HG03280 (cell line): Measurements from ENCODE around the gene PNPLA6.

Experiments
- ATAC-seq: cut with Tn5 transposase; IDR thresholded peaks from one replicate; pipeline ENCODE4 v1.9.1; 2021; ENCODE audit warnings: mild to moderate bottlenecking, moderate library complexity; ENCODE audit not compliant: unreplicated experiment

Gene PNPLA6

DNA sequence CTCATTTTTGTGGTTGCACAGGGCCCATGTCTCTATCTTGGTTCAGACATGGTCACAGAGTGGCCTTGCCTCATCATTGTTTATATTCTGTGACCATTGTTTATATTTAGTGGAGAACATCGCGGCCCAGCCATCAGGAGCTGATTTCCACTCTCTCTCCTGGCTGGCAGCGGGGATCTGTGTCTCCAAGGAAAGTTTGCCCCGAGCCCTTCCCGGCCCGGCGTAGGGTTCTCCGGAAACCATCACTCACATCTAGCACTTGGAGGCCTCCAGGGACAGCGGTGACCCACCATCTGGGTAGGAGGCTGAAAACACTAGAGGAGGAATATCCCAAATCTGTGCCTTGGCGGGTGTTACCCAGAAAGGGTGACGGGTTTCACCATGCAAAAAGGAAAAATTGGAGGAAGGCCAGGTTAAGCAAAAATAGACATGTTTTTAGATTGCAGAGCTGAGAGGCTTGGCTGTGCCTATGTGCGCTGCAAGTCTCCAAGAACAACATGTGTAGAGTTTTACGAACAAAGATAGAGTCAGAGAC is 20.3 kb upstream of the PNPLA6 start:
- ATAC-seq, result no peak

GRCh38 chr19:7515645-7516151 is 19.8 kb upstream of the PNPLA6 start, which contains the start of gene ZNF358:
Gene ZNF358, plus strand, starts transcription at chr19:7516103. Its CDS starts 3,140 bp downstream, at chr19:7519243.
- no peak for ATAC-seq

DNA sequence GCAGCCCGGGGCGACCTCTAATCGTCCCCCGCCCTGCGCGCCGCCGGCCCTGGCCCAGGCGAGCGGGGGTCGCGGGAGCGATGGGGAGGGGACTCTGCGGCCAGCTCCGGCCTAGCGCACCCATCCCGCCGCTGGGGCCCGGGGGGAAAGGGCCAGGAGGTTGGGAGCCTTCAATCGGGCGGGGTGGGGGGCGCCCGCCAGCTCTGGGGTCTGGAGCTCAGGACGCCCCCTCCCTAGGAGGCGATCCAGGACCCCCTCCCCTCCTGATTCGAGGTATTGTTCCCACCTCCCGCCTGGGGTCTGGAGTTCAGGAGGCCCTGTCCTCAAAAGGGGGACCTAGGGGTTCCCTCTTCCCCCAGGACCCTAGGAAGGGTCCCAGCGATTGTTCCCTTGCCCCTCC is 19.2 kb upstream of the PNPLA6 start:
- ATAC-seq, result no peak

DNA sequence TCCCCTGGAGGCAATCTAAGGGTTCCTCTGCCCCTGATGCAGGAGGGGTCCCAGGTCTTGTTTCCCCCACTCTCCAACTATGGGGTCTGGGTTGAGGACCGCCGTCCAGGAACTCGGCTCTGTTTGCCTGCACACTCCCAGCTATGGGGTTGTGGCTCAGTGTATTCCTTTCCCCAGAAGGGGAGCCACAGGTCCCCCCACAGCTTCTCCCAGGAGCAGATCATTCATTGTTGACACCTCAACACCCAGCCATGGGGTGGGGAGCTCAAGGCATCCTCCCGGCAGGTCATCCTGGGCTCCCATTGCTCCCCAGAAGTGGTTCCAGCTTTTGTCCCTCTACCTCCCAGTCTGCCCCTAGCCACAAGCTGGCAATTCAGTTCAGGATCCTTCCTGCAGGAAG is 18.6 kb upstream of the PNPLA6 start:
- no peak for ATAC-seq

DNA sequence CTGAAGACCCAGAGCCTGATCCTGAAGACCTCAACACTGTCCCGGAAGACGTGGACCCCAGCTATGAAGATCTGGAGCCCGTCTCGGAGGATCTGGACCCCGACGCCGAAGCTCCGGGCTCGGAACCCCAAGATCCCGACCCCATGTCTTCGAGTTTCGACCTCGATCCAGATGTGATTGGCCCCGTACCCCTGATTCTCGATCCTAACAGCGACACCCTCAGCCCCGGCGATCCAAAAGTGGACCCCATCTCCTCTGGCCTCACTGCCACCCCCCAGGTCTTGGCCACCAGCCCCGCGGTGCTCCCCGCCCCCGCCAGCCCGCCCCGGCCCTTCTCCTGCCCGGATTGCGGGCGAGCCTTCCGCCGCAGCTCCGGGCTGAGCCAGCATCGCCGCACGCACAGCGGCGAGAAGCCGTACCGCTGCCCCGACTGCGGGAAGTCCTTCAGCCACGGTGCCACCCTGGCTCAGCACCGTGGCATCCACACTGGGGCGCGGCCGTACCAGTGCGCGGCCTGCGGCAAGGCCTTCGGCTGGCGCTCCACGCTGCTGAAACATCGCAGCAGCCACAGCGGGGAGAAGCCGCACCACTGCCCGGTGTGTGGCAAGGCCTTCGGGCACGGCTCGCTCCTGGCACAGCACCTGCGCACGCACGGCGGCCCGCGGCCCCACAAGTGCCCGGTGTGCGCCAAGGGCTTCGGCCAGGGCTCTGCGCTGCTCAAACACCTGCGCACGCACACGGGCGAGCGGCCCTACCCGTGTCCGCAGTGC is 16.0 kb upstream of the PNPLA6 start:
- no peak for ATAC-seq

DNA sequence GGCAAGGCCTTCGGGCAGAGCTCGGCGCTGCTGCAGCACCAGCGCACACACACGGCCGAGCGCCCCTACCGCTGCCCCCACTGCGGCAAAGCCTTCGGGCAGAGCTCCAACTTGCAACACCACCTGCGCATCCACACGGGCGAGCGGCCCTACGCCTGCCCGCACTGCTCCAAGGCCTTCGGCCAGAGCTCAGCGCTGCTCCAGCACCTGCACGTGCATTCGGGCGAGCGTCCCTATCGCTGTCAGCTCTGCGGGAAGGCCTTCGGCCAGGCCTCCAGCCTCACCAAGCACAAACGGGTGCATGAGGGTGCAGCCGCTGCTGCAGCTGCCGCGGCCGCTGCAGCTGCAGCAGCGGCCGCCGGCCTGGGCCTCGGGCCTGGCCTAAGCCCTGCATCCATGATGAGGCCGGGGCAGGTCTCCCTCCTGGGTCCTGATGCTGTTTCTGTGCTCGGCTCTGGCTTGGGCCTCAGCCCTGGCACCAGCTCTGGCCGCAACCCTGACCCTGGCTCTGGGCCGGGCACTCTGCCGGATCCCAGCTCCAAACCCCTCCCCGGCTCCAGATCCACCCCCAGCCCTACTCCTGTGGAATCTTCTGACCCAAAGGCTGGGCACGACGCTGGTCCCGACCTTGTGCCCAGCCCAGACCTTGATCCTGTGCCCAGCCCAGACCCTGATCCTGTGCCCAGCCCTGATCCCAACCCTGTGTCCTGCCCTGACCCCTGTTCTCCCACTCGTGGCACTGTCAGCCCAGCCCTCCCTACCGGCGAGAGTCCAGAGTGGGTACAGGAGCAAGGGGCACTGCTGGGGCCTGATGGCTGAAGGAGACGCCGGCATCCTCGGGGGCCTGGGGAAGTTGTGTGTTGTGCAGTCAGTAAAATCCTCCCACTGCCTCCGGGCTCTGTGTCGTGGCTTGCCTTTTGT is 15.1 kb upstream of the PNPLA6 start:
- no peak for ATAC-seq

DNA sequence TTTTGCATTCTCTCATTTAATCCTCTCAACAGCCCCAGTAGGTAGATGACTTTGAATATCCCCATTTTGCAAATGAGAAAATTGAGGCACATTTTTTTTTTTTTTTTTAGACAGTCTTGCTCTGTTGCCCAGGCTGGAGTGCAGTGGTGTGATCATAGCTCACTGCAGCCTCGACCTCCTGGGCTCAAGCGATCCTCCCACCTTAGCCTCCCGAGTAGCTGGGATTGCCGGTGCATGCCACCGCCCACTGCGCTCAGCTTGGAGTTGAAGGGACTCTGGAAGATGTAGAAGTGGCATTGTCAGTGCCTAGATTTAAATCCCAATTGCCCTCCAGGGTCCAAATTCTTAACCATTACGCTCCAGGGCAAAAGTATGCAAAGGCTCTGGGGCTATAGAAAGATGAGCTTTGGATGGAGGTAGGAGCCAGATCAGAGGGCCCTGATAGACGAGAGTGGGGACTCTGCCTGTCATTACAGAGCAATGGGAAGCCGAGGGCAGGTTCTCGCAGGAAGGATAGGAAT is 13.9 kb upstream of the PNPLA6 start:
- no peak for ATAC-seq

DNA sequence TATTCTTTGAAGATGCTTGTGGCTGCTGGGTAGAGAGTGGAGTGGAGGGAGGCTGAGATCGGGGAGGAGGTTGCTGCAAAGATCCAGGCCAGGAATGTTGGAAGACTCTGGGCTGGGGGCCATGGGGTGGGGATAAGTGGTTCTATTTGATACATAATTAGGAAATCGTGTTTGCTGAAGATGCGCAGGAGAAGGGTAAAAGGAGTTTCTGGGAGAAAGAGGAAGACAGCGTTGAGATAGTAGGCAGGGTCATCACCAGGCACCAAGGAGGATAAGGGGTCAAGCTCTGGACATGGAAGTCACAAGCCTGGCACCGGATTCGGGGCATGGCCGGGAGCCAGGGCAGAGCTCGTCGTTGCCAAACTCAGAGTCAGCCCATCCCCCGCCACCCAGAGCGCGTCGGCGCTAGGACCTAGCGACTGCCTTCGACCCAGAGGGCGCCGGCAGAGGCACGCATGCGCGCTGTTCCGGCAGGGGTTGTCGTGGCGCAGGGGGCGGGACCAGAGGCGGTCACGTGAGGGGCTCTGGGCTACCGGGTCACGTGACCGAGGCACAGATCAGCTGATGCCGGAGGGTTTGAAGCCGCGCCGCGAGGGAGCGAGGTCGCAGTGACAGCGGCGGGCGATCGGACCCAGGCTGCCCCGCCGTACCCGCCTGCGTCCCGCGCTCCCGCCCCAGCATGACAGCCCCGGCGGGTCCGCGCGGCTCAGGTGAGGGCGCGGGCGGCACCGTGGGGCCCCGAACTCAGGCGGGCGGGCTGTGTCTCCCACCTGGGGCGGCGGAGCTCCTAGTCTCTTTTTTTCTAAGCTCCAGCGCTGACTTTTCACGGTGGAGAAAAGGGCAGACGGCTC is 13.2 kb upstream of the PNPLA6 start, which contains the start of gene MCOLN1:
Gene MCOLN1, plus strand, starts transcription at position 553 of the 851 bp plus-strand sequence. Its CDS starts 127 bp downstream, at position 680.
- ATAC-seq, result peak; percentile 87

GRCh38 chr19:7522923-7523667 is 12.4 kb upstream of the PNPLA6 start:
- peak; percentile 7 for ATAC-seq

- no peak for ATAC-seq
Measured at GRCh38 chr19:7524523-7524922, 11.0 kb upstream of the PNPLA6 start.

GRCh38 chr19:7524992-7525739 is 10.4 kb upstream of the PNPLA6 start:
- no peak for ATAC-seq

DNA sequence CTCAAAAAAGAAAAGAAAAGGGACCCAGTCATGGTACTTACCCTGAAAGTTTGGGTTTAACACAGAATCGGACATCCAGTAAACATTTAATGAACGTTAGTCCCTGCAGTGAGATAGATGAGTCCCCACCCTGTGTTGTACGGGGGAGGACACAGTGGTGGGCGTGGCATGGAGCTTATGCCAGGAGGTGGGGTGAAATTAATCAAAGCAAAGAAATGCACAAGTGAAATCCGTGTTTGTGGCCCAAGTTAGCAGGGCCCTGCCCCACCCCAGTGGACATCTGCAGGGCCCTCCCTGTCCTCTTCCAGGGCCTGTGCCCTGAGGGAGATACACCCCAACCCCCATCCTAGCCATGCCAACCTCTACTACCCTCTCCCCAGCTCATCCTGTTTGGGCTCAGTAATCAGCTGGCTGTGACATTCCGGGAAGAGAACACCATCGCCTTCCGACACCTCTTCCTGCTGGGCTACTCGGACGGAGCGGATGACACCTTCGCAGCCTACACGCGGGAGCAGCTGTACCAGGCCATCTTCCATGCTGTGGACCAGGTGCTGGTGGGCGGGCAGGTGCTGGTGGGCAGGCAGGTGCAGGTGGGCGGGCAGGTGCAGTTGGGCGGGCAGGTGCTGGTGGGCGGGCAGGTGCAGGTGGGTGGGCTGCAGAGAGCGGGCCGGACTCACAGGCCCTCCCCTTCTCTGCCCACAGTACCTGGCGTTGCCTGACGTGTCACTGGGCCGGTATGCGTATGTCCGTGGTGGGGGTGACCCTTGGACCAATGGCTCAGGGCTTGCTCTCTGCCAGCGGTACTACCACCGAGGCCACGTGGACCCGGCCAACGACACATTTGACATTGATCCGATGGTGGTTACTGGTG is 9.2 kb upstream of the PNPLA6 start:
- ATAC-seq, result no peak

GRCh38 chr19:7527516-7528191 is 7.9 kb upstream of the PNPLA6 start:
- no peak for ATAC-seq

GRCh38 chr19:7528192-7528519 is 7.4 kb upstream of the PNPLA6 start:
- no peak for ATAC-seq

- no peak for ATAC-seq
Measured at GRCh38 chr19:7528522-7529245, 6.8 kb upstream of the PNPLA6 start.

- ATAC-seq, result no peak
Measured at GRCh38 chr19:7529246-7529600, 6.3 kb upstream of the PNPLA6 start.
